Osteoblast (primary cell): ENCODE data around the gene LRP1-AS. TPM values are rescaled to one million over a fixed set of nuclear protein-coding genes. Genes with fewer than 3 reads are reported as not detected.

Source experiments
- DNase-seq: peaks from one replicate; pipeline ENCODE4 v3.0.0; 2011; ENCODE audit warnings: low spot score, mixed read lengths; ENCODE audit not compliant: insufficient read length; ENCODE audit errors: missing footprints
- H2AFZ ChIP-seq: 2 replicates; pipeline ENCODE4 v1.6.0; 2011; ENCODE audit warnings: mild to moderate bottlenecking, low read length
- H3K27ac ChIP-seq: 2 replicates; pipeline ENCODE4 v1.5.1; 2011; ENCODE audit warnings: mild to moderate bottlenecking, low read depth, low read length, moderate library complexity
- H3K27me3 ChIP-seq: 2 replicates; pipeline ENCODE4 v1.6.0; 2012; ENCODE audit warnings: mild to moderate bottlenecking, control low read depth, inconsistent platforms, low read length, moderate library complexity; ENCODE audit not compliant: insufficient read depth
- H3K36me3 ChIP-seq: 2 replicates; pipeline ENCODE4 v1.5.1; 2011; ENCODE audit warnings: mild to moderate bottlenecking, low read length, control low read depth, moderate library complexity; ENCODE audit not compliant: insufficient read depth
- H3K4me1 ChIP-seq: 2 replicates; pipeline ENCODE4 v1.5.1; 2011; ENCODE audit warnings: mild to moderate bottlenecking, low read length, control low read depth, moderate library complexity; ENCODE audit not compliant: insufficient read depth
- H3K4me2 ChIP-seq: 2 replicates; pipeline ENCODE4 v1.6.0; 2011; ENCODE audit warnings: mild to moderate bottlenecking, low read length; ENCODE audit not compliant: insufficient read depth
- H3K4me3 ChIP-seq: fragments of 200-600 bp; sonication (generic); 3 replicates; pipeline ENCODE4 v1.5.1; 2012; ENCODE audit warnings: mild to moderate bottlenecking, low read length, inconsistent platforms; ENCODE audit not compliant: insufficient read depth
- H3K79me2 ChIP-seq: 2 replicates; pipeline ENCODE4 v1.6.0; 2012; ENCODE audit warnings: mild to moderate bottlenecking, low read length, control low read depth, inconsistent platforms; ENCODE audit not compliant: insufficient read depth
- H3K9me3 ChIP-seq: 2 replicates; pipeline ENCODE4 v1.5.1; 2011; ENCODE audit warnings: low read depth, low read length, control low read depth
- H4K20me1 ChIP-seq: 2 replicates; pipeline ENCODE4 v1.6.0; 2012; ENCODE audit warnings: mild to moderate bottlenecking, low read length, control low read depth; ENCODE audit not compliant: insufficient read depth
- total RNA-seq: library from RNA; depleted of rRNA; stranded (reverse); fragments of >200 nt; gene quantifications from 2 replicates; pipeline ENCODE4 v1.2.3, GENCODE V29; 2012
- TF ChIP-seq, protein P1 (sequence below): IDR thresholded peaks from 2 replicates; pipeline ENCODE4 v1.5.1; 2011; ENCODE audit warnings: mild to moderate bottlenecking, low read depth, low read length, moderate library complexity; ENCODE audit errors: extremely low read depth

LRP1-AS gene
- total RNA-seq, 1 donor, result not detected

DNA sequence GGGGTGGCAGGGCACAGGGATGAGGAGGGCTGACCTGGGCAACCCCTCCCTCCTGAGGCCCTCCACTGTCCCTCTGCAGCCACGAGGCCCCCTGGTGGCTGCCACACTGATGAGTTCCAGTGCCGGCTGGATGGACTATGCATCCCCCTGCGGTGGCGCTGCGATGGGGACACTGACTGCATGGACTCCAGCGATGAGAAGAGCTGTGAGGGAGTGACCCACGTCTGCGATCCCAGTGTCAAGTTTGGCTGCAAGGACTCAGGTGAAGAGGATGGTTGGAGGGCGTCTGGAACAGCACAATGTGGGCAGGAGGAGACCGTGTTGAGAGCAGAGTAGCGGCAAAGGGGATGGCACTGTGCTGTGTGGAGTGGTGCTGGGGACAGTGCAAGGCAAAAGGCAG, 25.7 kb upstream of the LRP1-AS start:
- peaks cover 52% of the 10 kb centered on the region for H4K20me1 ChIP-seq
- no peak overlapping the region for H3K27ac ChIP-seq
- peaks cover 88% of the 10 kb centered on the region for H3K36me3 ChIP-seq
- no peak overlapping the region for H3K4me3 ChIP-seq
- DNase-seq, result peak; percentile 92
- H3K4me2 ChIP-seq, result no peak overlapping the region
- TF ChIP-seq, protein P1, sequence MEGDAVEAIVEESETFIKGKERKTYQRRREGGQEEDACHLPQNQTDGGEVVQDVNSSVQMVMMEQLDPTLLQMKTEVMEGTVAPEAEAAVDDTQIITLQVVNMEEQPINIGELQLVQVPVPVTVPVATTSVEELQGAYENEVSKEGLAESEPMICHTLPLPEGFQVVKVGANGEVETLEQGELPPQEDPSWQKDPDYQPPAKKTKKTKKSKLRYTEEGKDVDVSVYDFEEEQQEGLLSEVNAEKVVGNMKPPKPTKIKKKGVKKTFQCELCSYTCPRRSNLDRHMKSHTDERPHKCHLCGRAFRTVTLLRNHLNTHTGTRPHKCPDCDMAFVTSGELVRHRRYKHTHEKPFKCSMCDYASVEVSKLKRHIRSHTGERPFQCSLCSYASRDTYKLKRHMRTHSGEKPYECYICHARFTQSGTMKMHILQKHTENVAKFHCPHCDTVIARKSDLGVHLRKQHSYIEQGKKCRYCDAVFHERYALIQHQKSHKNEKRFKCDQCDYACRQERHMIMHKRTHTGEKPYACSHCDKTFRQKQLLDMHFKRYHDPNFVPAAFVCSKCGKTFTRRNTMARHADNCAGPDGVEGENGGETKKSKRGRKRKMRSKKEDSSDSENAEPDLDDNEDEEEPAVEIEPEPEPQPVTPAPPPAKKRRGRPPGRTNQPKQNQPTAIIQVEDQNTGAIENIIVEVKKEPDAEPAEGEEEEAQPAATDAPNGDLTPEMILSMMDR, result peak; percentile 52
- no peaks in the 10 kb centered on the region for H3K9me3 ChIP-seq
- H2AFZ ChIP-seq, result no peak overlapping the region
- H3K79me2 ChIP-seq, result peaks cover 75% of the 10 kb centered on the region
- H3K27me3 ChIP-seq, result no peaks in the 10 kb centered on the region
- peaks cover 10% of the 10 kb centered on the region for H3K4me1 ChIP-seq

DNA sequence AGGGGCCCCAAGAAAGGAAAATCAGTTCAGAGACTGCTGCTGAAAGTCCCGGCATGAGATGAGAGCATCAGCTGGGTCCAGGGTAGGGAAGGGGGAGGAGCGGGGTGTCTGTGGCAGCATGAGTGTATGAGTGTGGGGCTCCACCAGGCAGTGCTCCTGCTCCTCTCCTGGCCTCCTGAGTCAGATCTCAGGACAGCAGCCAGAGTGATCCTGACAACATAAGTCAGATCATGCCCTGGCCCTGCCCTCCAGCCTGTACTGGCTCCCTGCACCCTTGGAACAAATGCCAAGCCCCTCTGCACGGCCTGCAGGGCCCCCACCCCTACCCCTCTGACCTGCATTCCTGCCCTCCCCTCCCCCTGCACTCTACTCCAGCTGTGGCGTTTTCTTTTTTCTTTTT, 24.2 kb upstream of the LRP1-AS start:
- Histone ChIP-seq H3K4me2 (no peak overlapping the region), H3K27ac (no peak overlapping the region), H3K27me3 (no peaks in the 10 kb centered on the region), H2AFZ (no peak overlapping the region), H3K36me3 (peaks cover 88% of the 10 kb centered on the region), H3K4me3 (no peak overlapping the region), H3K79me2 (peaks cover 74% of the 10 kb centered on the region), H3K9me3 (no peaks in the 10 kb centered on the region), H3K4me1 (peaks cover 13% of the 10 kb centered on the region), H4K20me1 (peaks cover 56% of the 10 kb centered on the region)
- DNase-seq, result peak; percentile 97
- TF ChIP-seq, protein P1, result no peak

DNA sequence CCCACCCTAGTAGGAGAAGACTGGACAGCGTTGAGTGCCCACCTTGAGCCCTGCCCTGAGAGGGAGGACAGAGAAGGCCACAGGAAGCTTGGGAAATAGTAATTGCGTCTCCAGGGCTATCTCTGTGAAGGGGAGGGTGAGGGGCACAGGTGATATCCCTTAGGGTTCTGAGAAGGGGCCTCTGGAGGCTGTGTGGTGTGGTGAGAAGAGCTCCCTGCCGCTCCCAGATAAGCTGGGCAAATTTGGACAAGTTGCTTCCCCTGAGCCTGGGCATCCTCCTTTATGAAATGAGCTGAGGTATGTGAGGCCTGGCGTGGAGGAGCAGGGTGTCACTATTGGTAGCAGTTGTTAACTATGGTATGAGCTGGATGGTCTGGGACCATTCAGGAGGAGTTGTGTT, 23.5 kb upstream of the LRP1-AS start:
- Histone ChIP-seq H3K9me3 (no peaks in the 10 kb centered on the region), H3K27ac (no peak overlapping the region), H3K4me2 (no peak overlapping the region), H3K79me2 (peaks cover 68% of the 10 kb centered on the region), H3K27me3 (no peaks in the 10 kb centered on the region), H2AFZ (no peak overlapping the region), H3K36me3 (peaks cover 87% of the 10 kb centered on the region), H4K20me1 (peaks cover 55% of the 10 kb centered on the region), H3K4me3 (no peak overlapping the region), H3K4me1 (peaks cover 20% of the 10 kb centered on the region)
- TF ChIP-seq, protein P1, result no peak
- DNase-seq, result peak; percentile 82

DNA sequence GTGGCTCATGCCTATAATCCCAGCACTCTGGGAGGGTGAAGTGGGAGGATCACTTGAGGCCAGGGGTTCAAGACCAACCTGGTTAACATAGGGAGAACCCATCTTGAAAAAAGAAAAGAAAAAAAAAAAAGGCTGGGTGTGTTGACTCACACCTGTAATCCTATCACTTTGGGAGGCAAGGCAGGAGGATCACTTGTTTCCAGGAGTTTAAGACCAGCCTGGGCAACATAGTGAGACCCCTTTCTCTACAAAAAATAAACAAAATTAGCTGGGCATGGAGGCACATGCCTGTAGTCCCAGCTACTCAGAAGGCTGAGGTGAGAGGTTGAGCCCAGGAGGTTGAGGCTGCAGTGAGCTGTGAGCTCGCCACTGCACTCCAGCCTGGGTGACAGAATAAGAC, 23.0 kb upstream of the LRP1-AS start:
- Histone ChIP-seq H3K79me2 (peaks cover 65% of the 10 kb centered on the region), H4K20me1 (peaks cover 53% of the 10 kb centered on the region), H3K4me2 (no peak overlapping the region), H3K9me3 (no peaks in the 10 kb centered on the region), H3K4me1 (peaks cover 20% of the 10 kb centered on the region), H3K27me3 (no peaks in the 10 kb centered on the region), H3K36me3 (peaks cover 87% of the 10 kb centered on the region), H3K4me3 (no peak overlapping the region), H3K27ac (no peak overlapping the region), H2AFZ (no peak overlapping the region)
- TF ChIP-seq, protein P1, result no peak
- no peak for DNase-seq
